B cell (primary cell): ENCODE results near the gene HAPSTR1. TPM values are rescaled to one million over a fixed set of nuclear protein-coding genes. Genes with fewer than 3 reads are reported as not detected.

Experiments used
- ATAC-seq: fragments of 200-7000 bp; cut with Tn5 transposase; one replicate; pipeline ENCODE4 v1.10.0; 2021; ENCODE audit warnings: low read depth, mild to moderate bottlenecking, moderate number of reproducible peaks, moderate library complexity
- CTCF ChIA-PET: fragments of 350-600 bp; sonication (Branson Sonifier 250); formaldehyde crosslinking; loops from one replicate; lab custom pipeline; 2021; ENCODE audit warnings: antibody characterized with exemption, inconsistent platforms; lab: Charles Lee
- POLR2A ChIA-PET: fragments of 350-600 bp; sonication (Branson Sonifier 250); formaldehyde crosslinking; loops from one replicate; lab custom pipeline; 2021; ENCODE audit warnings: antibody characterized with exemption; lab: Charles Lee
- DNase-seq: peaks from one replicate; pipeline ENCODE4 v3.0.0; 2013
- H2AFZ ChIP-seq: 2 replicates; pipeline ENCODE4 v1.6.1; 2012; ENCODE audit warnings: mild to moderate bottlenecking, low read depth, low read length; ENCODE audit not compliant: insufficient read depth, poor library complexity, severe bottlenecking
- H3K27ac ChIP-seq, 2 donors: 1 replicate in 1 of 2; 2 replicates in 1 of 2; pipeline ENCODE4 v1.5.1; 2012 to 2013; ENCODE audit warnings: low read length in 2 of 2, mild to moderate bottlenecking in 2 of 2, moderate library complexity in 1 of 2
- H3K27me3 ChIP-seq, 4 experiments: fragments of 200-600 bp in 1 of 4; sonication (generic) in 1 of 4; replicated peaks in 1 of 4; 1 replicate in 2 of 4; 2 replicates in 2 of 4; pipeline versions ENCODE4 v1.6.1 to v1.7.0; 2013 to 2016; ENCODE audit warnings: low read length in 3 of 4, mild to moderate bottlenecking in 2 of 4, mixed read lengths in 1 of 4, moderate library complexity in 1 of 4; ENCODE audit not compliant: insufficient read depth in 4 of 4, control insufficient read depth in 3 of 4; ENCODE audit errors: control extremely low read depth in 1 of 4
- H3K36me3 ChIP-seq, 2 experiments: replicated peaks in 1 of 2; 1 replicate in 1 of 2; 2 replicates in 1 of 2; pipeline versions ENCODE4 v1.6.1 to v1.7.1; 2013; ENCODE audit warnings: low read length in 1 of 2; ENCODE audit not compliant: insufficient read depth in 2 of 2, control insufficient read depth in 1 of 2; ENCODE audit errors: control extremely low read depth in 1 of 2, extremely low read depth in 1 of 2
- H3K4me1 ChIP-seq, 2 donors: fragments of 200-600 bp in 1 of 2; sonication (generic) in 1 of 2; 1 replicate in 1 of 2; 2 replicates in 1 of 2; pipeline versions ENCODE4 v1.5.1 to v1.6.1; 2013 to 2017; ENCODE audit warnings: low read length in 2 of 2; ENCODE audit not compliant: control insufficient read depth in 2 of 2, insufficient read depth in 2 of 2
- H3K4me2 ChIP-seq: replicated peaks from 2 replicates; pipeline ENCODE3; 2012; ENCODE audit warnings: mild to moderate bottlenecking, low read depth, low read length; ENCODE audit not compliant: poor library complexity, severe bottlenecking
- H3K4me3 ChIP-seq, 5 experiments: fragments of 200-600 bp in 1 of 5; sonication (generic) in 1 of 5; 1 replicate in 3 of 5; 2 replicates in 2 of 5; pipeline versions ENCODE4 v1.5.1 to v1.7.0; 2011 to 2016; ENCODE audit warnings: low read length in 4 of 5, mild to moderate bottlenecking in 4 of 5, low read depth in 2 of 5, control low read depth in 1 of 5, moderate library complexity in 1 of 5; ENCODE audit not compliant: insufficient read depth in 1 of 5; ENCODE audit errors: control extremely low read depth in 1 of 5, extremely low read depth in 1 of 5
- H3K79me2 ChIP-seq: fragments of 200-600 bp; sonication (generic); one replicate; pipeline ENCODE4 v1.6.0; 2016; ENCODE audit warnings: low read length; ENCODE audit not compliant: control insufficient read depth, insufficient read depth
- H3K9ac ChIP-seq: fragments of 200-600 bp; sonication (generic); 2 replicates; pipeline ENCODE4 v1.6.1; 2017; ENCODE audit warnings: mild to moderate bottlenecking, low read length, moderate library complexity
- H3K9me3 ChIP-seq, 3 donors: one replicate each; pipeline versions ENCODE4 v1.6.1 to v1.7.1; 2013; ENCODE audit warnings: low read length in 2 of 3; ENCODE audit not compliant: control insufficient read depth in 2 of 3, insufficient read depth in 1 of 3; ENCODE audit errors: control extremely low read depth in 1 of 3
- H4K20me1 ChIP-seq: 2 replicates; pipeline ENCODE4 v1.6.0; 2012; ENCODE audit warnings: mild to moderate bottlenecking, low read length; ENCODE audit not compliant: insufficient read depth, control insufficient read depth, poor library complexity, severe bottlenecking
- H3K27ac Mint-ChIP-seq: one replicate; pipeline ENCODE4 v1.8.0; 2021; ENCODE audit warnings: mixed read lengths
- H3K27me3 Mint-ChIP-seq: one replicate; pipeline ENCODE4 v1.8.0; 2021; ENCODE audit warnings: mixed read lengths
- H3K4me1 Mint-ChIP-seq: one replicate; pipeline ENCODE4 v1.8.0; 2021; ENCODE audit warnings: mixed read lengths
- H3K4me3 Mint-ChIP-seq: one replicate; pipeline ENCODE4 v1.8.0; 2021; ENCODE audit warnings: mixed read lengths
- H3K9me3 Mint-ChIP-seq: one replicate; pipeline ENCODE4 v1.8.0; 2022; ENCODE audit warnings: mixed read lengths; ENCODE audit not compliant: insufficient read depth
- EZH2 ChIP-seq: IDR thresholded peaks from 2 replicates; pipeline ENCODE4 v1.6.1; 2012; ENCODE audit warnings: borderline replicate concordance, low read depth, mild to moderate bottlenecking, moderate library complexity, low read length; ENCODE audit not compliant: insufficient read depth, poor library complexity, severe bottlenecking
- WGBS: methylation state at CpG from one replicate; pipeline ENCODE4 v1.1.5; 2013; ENCODE audit warnings: missing lambda C conversion rate; ENCODE audit not compliant: insufficient coverage; 5-methylcytosine and 5-hydroxymethylcytosine counted together
- intact Hi-C: fragments of 100-400 bp; cut with micrococcal nuclease; formaldehyde crosslinking; loops from one replicate; pipeline ENCODE4 v1.10.0; 2022
- polyA plus RNA-seq: library from polyadenylated mRNA; depleted of rRNA; stranded (reverse); fragments of >200 nt; gene quantifications from 2 replicates; pipeline ENCODE4 v1.2.3, GENCODE V29; 2012
- total RNA-seq, 2 donors: library from RNA; stranded (reverse); fragments of 120-200 nt in 1 of 2; gene quantifications; 1 replicate in 1 of 2; 2 replicates in 1 of 2; pipeline versions ENCODE4 v1.2.3 to v1.2.4, GENCODE V29; 2013 to 2022
- TF ChIP-seq, protein P1 (sequence below): fragments of 200-600 bp; IDR thresholded peaks from one replicate; pipeline ENCODE4 v1.8.0; 2022; ENCODE audit warnings: antibody characterized with exemption, mild to moderate bottlenecking

The HAPSTR1 gene
- total and polyA plus RNA-seq, 2 donors (not counting 1 experiment from before 2014, with no cell fraction given) = 35.5 to 99.2 TPM

DNA sequence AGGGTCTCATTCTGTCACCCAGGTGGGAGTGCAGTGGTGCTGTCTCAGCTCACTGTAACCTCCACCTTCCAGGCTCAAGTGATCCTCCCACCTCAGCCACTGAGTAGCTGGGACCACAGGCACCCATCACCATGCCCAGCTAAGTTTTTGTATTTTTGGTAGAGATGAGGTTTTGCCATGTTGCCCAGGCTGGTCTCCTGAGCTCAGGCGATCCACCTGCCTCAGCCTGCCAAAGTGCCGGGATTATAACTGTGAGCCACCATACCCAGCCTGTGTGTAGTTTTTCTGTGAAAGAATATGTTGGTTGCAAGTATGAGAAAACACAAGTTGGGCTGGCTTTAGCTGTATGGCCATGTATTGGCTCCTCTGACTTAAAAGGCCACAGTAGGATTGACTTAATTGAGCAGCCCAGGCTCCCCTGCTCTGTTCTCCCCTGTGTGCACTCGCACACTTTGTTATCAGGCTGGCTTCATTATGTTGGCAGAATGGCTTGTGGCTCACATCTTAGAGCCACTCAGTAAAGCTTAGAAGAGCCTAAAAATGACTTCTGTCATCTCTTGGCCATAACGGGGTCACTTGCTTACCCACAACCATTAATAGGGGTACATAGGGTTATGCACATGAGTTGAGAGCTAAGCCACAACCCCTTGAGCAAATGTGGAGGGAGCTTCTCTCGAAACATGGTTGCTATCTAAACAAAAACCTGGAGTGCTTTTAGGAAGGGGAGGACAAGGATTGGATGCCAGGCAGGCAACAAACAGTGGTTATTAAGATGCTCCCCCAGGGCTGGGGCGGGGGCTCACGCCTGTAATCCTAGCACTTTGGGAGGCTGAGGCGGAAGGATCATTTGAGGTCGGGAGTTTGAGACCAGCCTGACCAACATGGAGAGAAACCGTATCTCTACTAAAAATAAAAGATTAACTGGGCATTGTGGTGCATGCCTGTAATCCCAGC lies 6.1 kb downstream of the HAPSTR1 start:
- Histone ChIP-seq H3K27me3 (no peaks in the 10 kb centered on the region), H3K4me3 (no peak overlapping the region), H3K9me3 (no peaks in the 10 kb centered on the region), H3K27ac (peak overlapping the region in 1 of 2 donors; percentile 23), H3K4me2 (no peak overlapping the region), H3K4me1 (peaks cover 84 to 91% of the 10 kb centered on the region in 2 donors), H4K20me1 (peaks cover 98% of the 10 kb centered on the region), H3K79me2 (peaks cover 100% of the 10 kb centered on the region), H2AFZ (no peak overlapping the region), H3K9ac (no peak overlapping the region), H3K36me3 (peaks cover 10 to 55% of the 10 kb centered on the region in 2 experiments)
- WGBS = 95% methylated on average over 3 of the region's 10 CpGs
- Mint-ChIP-seq H3K4me3 (peak overlapping the region; percentile 53), H3K4me1 (peaks cover 86% of the 10 kb centered on the region), H3K27me3 (no peaks in the 10 kb centered on the region), H3K9me3 (no peaks in the 10 kb centered on the region), H3K27ac (peak overlapping the region; percentile 81)
- ChIA-PET CTCF (interaction anchor here (0.8 kb wide), 1 partner anchor 20 kb away, joined by 4 read pairs; no protein-coding TSS in a partner anchor), POLR2A (interaction anchor here (0.7 kb wide), 1 partner anchor 28 kb away, joined by 4 read pairs; no protein-coding TSS in a partner anchor)
- DNase-seq (no peak), ATAC-seq (no peak)
- no peak for TF ChIP-seq EZH2
- TF ChIP-seq, protein P1, sequence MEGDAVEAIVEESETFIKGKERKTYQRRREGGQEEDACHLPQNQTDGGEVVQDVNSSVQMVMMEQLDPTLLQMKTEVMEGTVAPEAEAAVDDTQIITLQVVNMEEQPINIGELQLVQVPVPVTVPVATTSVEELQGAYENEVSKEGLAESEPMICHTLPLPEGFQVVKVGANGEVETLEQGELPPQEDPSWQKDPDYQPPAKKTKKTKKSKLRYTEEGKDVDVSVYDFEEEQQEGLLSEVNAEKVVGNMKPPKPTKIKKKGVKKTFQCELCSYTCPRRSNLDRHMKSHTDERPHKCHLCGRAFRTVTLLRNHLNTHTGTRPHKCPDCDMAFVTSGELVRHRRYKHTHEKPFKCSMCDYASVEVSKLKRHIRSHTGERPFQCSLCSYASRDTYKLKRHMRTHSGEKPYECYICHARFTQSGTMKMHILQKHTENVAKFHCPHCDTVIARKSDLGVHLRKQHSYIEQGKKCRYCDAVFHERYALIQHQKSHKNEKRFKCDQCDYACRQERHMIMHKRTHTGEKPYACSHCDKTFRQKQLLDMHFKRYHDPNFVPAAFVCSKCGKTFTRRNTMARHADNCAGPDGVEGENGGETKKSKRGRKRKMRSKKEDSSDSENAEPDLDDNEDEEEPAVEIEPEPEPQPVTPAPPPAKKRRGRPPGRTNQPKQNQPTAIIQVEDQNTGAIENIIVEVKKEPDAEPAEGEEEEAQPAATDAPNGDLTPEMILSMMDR = no peak
- intact Hi-C loops = loop anchor here (10.0 kb wide), 1 partner anchor 1197 kb away; no protein-coding TSS in a partner anchor
